ENCODE results near the gene LMAN1L.

DNA sequence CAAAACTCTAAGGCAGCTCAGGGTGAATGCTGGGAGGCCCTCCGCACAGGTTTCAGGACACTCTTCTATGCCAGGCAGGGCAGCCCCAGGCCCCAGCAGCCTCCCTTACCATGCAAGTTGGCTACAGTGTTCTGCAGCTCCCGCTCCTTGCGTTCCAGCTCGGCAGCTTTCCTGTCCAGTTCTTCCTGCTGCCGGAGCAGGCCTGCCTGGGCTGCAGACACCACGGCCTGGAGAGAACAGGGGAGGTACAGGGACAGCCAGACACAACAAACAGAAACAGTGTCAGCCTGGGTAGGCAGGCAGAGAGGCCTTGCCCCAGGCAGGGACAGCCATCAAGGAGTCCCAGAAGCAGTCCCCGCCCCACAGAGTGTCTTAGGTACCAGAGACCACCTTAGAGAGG lies 39.3 kb downstream of the LMAN1L start:
- TF ChIP-seq, protein P1, sequence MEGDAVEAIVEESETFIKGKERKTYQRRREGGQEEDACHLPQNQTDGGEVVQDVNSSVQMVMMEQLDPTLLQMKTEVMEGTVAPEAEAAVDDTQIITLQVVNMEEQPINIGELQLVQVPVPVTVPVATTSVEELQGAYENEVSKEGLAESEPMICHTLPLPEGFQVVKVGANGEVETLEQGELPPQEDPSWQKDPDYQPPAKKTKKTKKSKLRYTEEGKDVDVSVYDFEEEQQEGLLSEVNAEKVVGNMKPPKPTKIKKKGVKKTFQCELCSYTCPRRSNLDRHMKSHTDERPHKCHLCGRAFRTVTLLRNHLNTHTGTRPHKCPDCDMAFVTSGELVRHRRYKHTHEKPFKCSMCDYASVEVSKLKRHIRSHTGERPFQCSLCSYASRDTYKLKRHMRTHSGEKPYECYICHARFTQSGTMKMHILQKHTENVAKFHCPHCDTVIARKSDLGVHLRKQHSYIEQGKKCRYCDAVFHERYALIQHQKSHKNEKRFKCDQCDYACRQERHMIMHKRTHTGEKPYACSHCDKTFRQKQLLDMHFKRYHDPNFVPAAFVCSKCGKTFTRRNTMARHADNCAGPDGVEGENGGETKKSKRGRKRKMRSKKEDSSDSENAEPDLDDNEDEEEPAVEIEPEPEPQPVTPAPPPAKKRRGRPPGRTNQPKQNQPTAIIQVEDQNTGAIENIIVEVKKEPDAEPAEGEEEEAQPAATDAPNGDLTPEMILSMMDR (IDR thresholded peaks at IDR 0.05; ENCODE audit: insufficient read depth, low read length, poor library complexity, severe bottlenecking): no peak
- no peak for TF ChIP-seq EZH2phosphoT487 (conservative IDR thresholded peaks at IDR 0.05; ENCODE audit: low read length)

All from SU-DHL-6 (cell line).